Ishikawa (cell line): ENCODE data around the gene GNAT2.

Experiments used
- CEBPB ChIP-seq: IDR thresholded peaks from 2 replicates; pipeline ENCODE4 v1.6.1; 2012
- CREB1 ChIP-seq: IDR thresholded peaks from 2 replicates; pipeline ENCODE4 v1.6.1; 2012; ENCODE audit warnings: low read depth
- EGR1 ChIP-seq: IDR thresholded peaks from 2 replicates; pipeline ENCODE4 v1.6.1; 2012
- EP300 ChIP-seq: IDR thresholded peaks from 2 replicates; pipeline ENCODE4 v1.6.1; 2012; ENCODE audit warnings: borderline replicate concordance
- FOXM1 ChIP-seq: IDR thresholded peaks from 2 replicates; pipeline ENCODE4 v1.6.1; 2012; ENCODE audit warnings: low read depth, borderline replicate concordance
- MAX ChIP-seq: IDR thresholded peaks from 2 replicates; pipeline ENCODE4 v1.6.1; 2012
- NFIC ChIP-seq: IDR thresholded peaks from 2 replicates; pipeline ENCODE4 v1.6.1; 2012
- RAD21 ChIP-seq: IDR thresholded peaks from 2 replicates; pipeline ENCODE4 v1.6.1; 2012; ENCODE audit warnings: low read depth
- REST ChIP-seq: IDR thresholded peaks from 2 replicates; pipeline ENCODE4 v1.6.1; 2012; ENCODE audit warnings: low read depth, mild to moderate bottlenecking
- TAF1 ChIP-seq: IDR thresholded peaks from 2 replicates; pipeline ENCODE4 v1.6.1; 2012; ENCODE audit warnings: low read depth, mild to moderate bottlenecking
- TCF12 ChIP-seq: IDR thresholded peaks from 2 replicates; pipeline ENCODE4 v1.6.1; 2012; ENCODE audit warnings: low read depth
- TEAD4 ChIP-seq: IDR thresholded peaks from 2 replicates; pipeline ENCODE4 v1.6.1; 2012
- USF1 ChIP-seq: IDR thresholded peaks from 2 replicates; pipeline ENCODE4 v1.6.1; 2012
- YY1 ChIP-seq: IDR thresholded peaks from 2 replicates; pipeline ENCODE4 v1.6.1; 2012; ENCODE audit warnings: low read depth

- TF ChIP-seq TCF12 (no peak), REST (no peak), NFIC (no peak), USF1 (no peak), MAX (no peak), EGR1 (no peak), TEAD4 (no peak), TAF1 (no peak), RAD21 (no peak), CREB1 (no peak), EP300 (no peak), CEBPB (no peak), YY1 (no peak), FOXM1 (no peak)
Observed at GRCh38 chr1:109657395-109657794, 38.0 kb upstream of the GNAT2 start.
